NK-92 (cell line): ENCODE measurements around the gene LBH.

ENCODE experiments used
- DNase-seq: peaks from one replicate; lab custom pipeline; 2025; ENCODE audit not compliant: unreplicated experiment; lab: John Stamatoyannopoulos, UW

Gene LBH

GRCh38 chr2:30216157-30216556 lies 15.2 kb upstream of the LBH start:
- no peak for DNase-seq

GRCh38 chr2:30217644-30218337 lies 13.5 kb upstream of the LBH start:
- no peak for DNase-seq

- DNase-seq: no peak
These were observed 13.0 kb upstream of the LBH start for GRCh38 chr2:30218338-30218713.

GRCh38 chr2:30218814-30219213 lies 12.5 kb upstream of the LBH start:
- DNase-seq: no peak

GRCh38 chr2:30219886-30220875 lies 11.2 kb upstream of the LBH start:
- DNase-seq: no peak

GRCh38 chr2:30221531-30221930 lies 9.8 kb upstream of the LBH start:
- DNase-seq: no peak

- DNase-seq: no peak
These were observed 9.3 kb upstream of the LBH start for GRCh38 chr2:30222031-30222430.

GRCh38 chr2:30222636-30223360 lies 8.5 kb upstream of the LBH start:
- no peak for DNase-seq

GRCh38 chr2:30223413-30223874 lies 7.9 kb upstream of the LBH start:
- no peak for DNase-seq

- no peak for DNase-seq
These were observed 7.2 kb upstream of the LBH start for GRCh38 chr2:30224151-30224550.

GRCh38 chr2:30225131-30225762 lies 6.1 kb upstream of the LBH start:
- no peak for DNase-seq

GRCh38 chr2:30226144-30227032 lies 4.9 kb upstream of the LBH start:
- no peak for DNase-seq

GRCh38 chr2:30229596-30229995 lies 1.7 kb upstream of the LBH start:
- DNase-seq: no peak

- DNase-seq: no peak
These were observed 680 bp upstream of the LBH start for GRCh38 chr2:30230497-30231211.

GRCh38 chr2:30231996-30232800 lies 864 bp downstream of the LBH start:
- DNase-seq: peak; percentile 33

GRCh38 chr2:30232801-30233130 lies 1.4 kb downstream of the LBH start:
- DNase-seq: no peak

GRCh38 chr2:30233271-30234009 lies 2.1 kb downstream of the LBH start:
- DNase-seq: no peak
